H9 (cell line): ENCODE measurements around the gene SULT1C3. TPM values are rescaled to one million over a fixed set of nuclear protein-coding genes. Genes with fewer than 3 reads are reported as not detected.

Source experiments
- DNase-seq: peaks from one replicate; pipeline ENCODE4 v3.0.0-alpha.2; 2017
- H2AFZ ChIP-seq: one replicate; pipeline ENCODE4 v1.6.1; 2013; ENCODE audit warnings: mild to moderate bottlenecking, low read length, control low read depth, moderate library complexity
- H2AK5ac ChIP-seq: 2 replicates; pipeline ENCODE4 v1.6.1; 2013; ENCODE audit warnings: low read length, control low read depth, mixed read lengths; ENCODE audit not compliant: insufficient read length
- H2BK120ac ChIP-seq: one replicate; pipeline ENCODE4 v1.6.1; 2013; ENCODE audit warnings: low read depth, mild to moderate bottlenecking, low read length, control low read depth, inconsistent platforms; ENCODE audit not compliant: poor library complexity, severe bottlenecking
- H2BK12ac ChIP-seq: 2 replicates; pipeline ENCODE4 v1.6.1; 2013; ENCODE audit warnings: low read length, control low read depth, mixed read lengths, low read depth; ENCODE audit not compliant: insufficient read length
- H2BK15ac ChIP-seq: 2 replicates; pipeline ENCODE4 v1.6.1; 2013; ENCODE audit warnings: low read depth, low read length, control low read depth
- H2BK20ac ChIP-seq: one replicate; pipeline ENCODE4 v1.6.1; 2013; ENCODE audit warnings: low read depth, mild to moderate bottlenecking, low read length, control low read depth, inconsistent platforms; ENCODE audit not compliant: poor library complexity, severe bottlenecking
- H2BK5ac ChIP-seq: 2 replicates; pipeline ENCODE4 v1.6.1; 2013; ENCODE audit warnings: low read length, control low read depth, mixed read lengths; ENCODE audit not compliant: insufficient read length
- H3K14ac ChIP-seq: 2 replicates; pipeline ENCODE4 v1.6.1; 2013; ENCODE audit warnings: low read length, control low read depth; ENCODE audit not compliant: insufficient read depth
- H3K18ac ChIP-seq: 2 replicates; pipeline ENCODE4 v1.6.1; 2013; ENCODE audit warnings: low read depth, mild to moderate bottlenecking, mixed read lengths, low read length, control low read depth; ENCODE audit not compliant: insufficient read length
- H3K23ac ChIP-seq: 2 replicates; pipeline ENCODE4 v1.6.1; 2013; ENCODE audit warnings: low read length, control low read depth, mixed read lengths, low read depth; ENCODE audit not compliant: insufficient read length
- H3K23me2 ChIP-seq: 2 replicates; pipeline ENCODE4 v1.6.1; 2013; ENCODE audit warnings: low read depth, mild to moderate bottlenecking, mixed read lengths, low read length, control low read depth; ENCODE audit not compliant: insufficient read length, poor library complexity, severe bottlenecking
- H3K27ac ChIP-seq: 2 replicates; pipeline ENCODE4 v1.5.1; 2013; ENCODE audit warnings: low read length, control low read depth, mixed read lengths, low read depth; ENCODE audit not compliant: insufficient read length
- H3K27me3 ChIP-seq: 2 replicates; pipeline ENCODE4 v1.6.1; 2013; ENCODE audit warnings: low read length, control low read depth, inconsistent platforms; ENCODE audit not compliant: insufficient read depth
- H3K4ac ChIP-seq: 2 replicates; pipeline ENCODE4 v1.6.1; 2013; ENCODE audit warnings: low read depth, mild to moderate bottlenecking, control low read depth, inconsistent platforms, low read length, moderate library complexity
- H3K4me1 ChIP-seq: 2 replicates; pipeline ENCODE4 v1.6.1; 2013; ENCODE audit warnings: low read length, control low read depth, inconsistent platforms; ENCODE audit not compliant: insufficient read depth
- H3K4me2 ChIP-seq: 2 replicates; pipeline ENCODE4 v1.6.1; 2013; ENCODE audit warnings: low read length, control low read depth, mixed read lengths; ENCODE audit not compliant: insufficient read length, insufficient read depth
- H3K56ac ChIP-seq: 2 replicates; pipeline ENCODE4 v1.6.1; 2013; ENCODE audit warnings: low read depth, mild to moderate bottlenecking, mixed read lengths, low read length, control low read depth; ENCODE audit not compliant: insufficient read length
- H3K79me1 ChIP-seq: 2 replicates; pipeline ENCODE4 v1.6.1; 2013; ENCODE audit warnings: low read depth, mild to moderate bottlenecking, moderate library complexity, low read length, control low read depth, inconsistent platforms; ENCODE audit not compliant: insufficient read depth, poor library complexity, severe bottlenecking
- H3K79me2 ChIP-seq: 2 replicates; pipeline ENCODE4 v1.6.1; 2013; ENCODE audit warnings: low read length, control low read depth, inconsistent platforms; ENCODE audit not compliant: insufficient read depth
- H3K9ac ChIP-seq: 2 replicates; pipeline ENCODE4 v1.6.1; 2013; ENCODE audit warnings: low read length, control low read depth, mixed read lengths; ENCODE audit not compliant: insufficient read length; ENCODE audit errors: extremely low read depth
- H3K9me3 ChIP-seq: one replicate; pipeline ENCODE4 v1.6.1; 2013; ENCODE audit warnings: low read depth, low read length, inconsistent platforms; ENCODE audit not compliant: control insufficient read depth
- H3T11ph ChIP-seq: one replicate; pipeline ENCODE4 v1.6.1; 2013; ENCODE audit warnings: mild to moderate bottlenecking, low read length, control low read depth, inconsistent platforms
- H4K20me1 ChIP-seq: one replicate; pipeline ENCODE4 v1.6.1; 2013; ENCODE audit not compliant: control insufficient read depth, insufficient read length, insufficient read depth
- H4K5ac ChIP-seq: 2 replicates; pipeline ENCODE4 v1.6.1; 2013; ENCODE audit warnings: low read depth, mild to moderate bottlenecking, mixed read lengths, low read length, control low read depth; ENCODE audit not compliant: insufficient read length
- H4K8ac ChIP-seq: replicated peaks from 2 replicates; pipeline ENCODE4 v1.6.1; 2013; ENCODE audit warnings: low read length, control low read depth, mixed read lengths, low read depth; ENCODE audit not compliant: insufficient read length
- H4K91ac ChIP-seq: 2 replicates; pipeline ENCODE4 v1.6.1; 2013; ENCODE audit warnings: low read depth, mild to moderate bottlenecking, moderate library complexity, mixed read lengths, low read length, control low read depth; ENCODE audit not compliant: insufficient read length
- H3K27ac Mint-ChIP-seq, 3 experiments: 2 replicates in 2 of 3; 3 replicates in 1 of 3; pipeline ENCODE4 v1.8.0; 2020 to 2021; ENCODE audit warnings: mixed read lengths in 3 of 3, mild to moderate bottlenecking in 1 of 3, moderate library complexity in 1 of 3
- H3K27me3 Mint-ChIP-seq: 2 replicates; pipeline ENCODE4 v1.8.0; 2021; ENCODE audit warnings: low read depth, mild to moderate bottlenecking, moderate library complexity, mixed read lengths
- H3K36me3 Mint-ChIP-seq, 3 experiments: 2 replicates in 2 of 3; 3 replicates in 1 of 3; pipeline ENCODE4 v1.8.0; 2020 to 2021; ENCODE audit warnings: low read depth in 3 of 3, mixed read lengths in 3 of 3; ENCODE audit not compliant: insufficient read depth in 1 of 3
- H3K4me1 Mint-ChIP-seq, 2 experiments: 2 replicates each; pipeline ENCODE4 v1.8.0; 2020; ENCODE audit warnings: mixed read lengths in 2 of 2
- H3K4me3 Mint-ChIP-seq, 2 experiments: 2 replicates in 1 of 2; 3 replicates in 1 of 2; pipeline ENCODE4 v1.8.0; 2020 to 2021; ENCODE audit warnings: mild to moderate bottlenecking in 2 of 2, mixed read lengths in 2 of 2, moderate library complexity in 1 of 2
- H3K9me3 Mint-ChIP-seq, 2 experiments: 2 replicates in 1 of 2; 3 replicates in 1 of 2; pipeline ENCODE4 v1.8.0; 2020; ENCODE audit warnings: mild to moderate bottlenecking in 2 of 2, mixed read lengths in 2 of 2, moderate library complexity in 1 of 2
- WGBS: extraction: QIAGEN DNeasy Blood & Tissue Kit; methylation state at CpG from one replicate; pipeline ENCODE4 v1.1.7; 2013; ENCODE audit warnings: missing lambda C conversion rate, low lambda C conversion rate, mixed read lengths; ENCODE audit not compliant: insufficient read length; ENCODE audit errors: extremely low coverage; 5-methylcytosine and 5-hydroxymethylcytosine counted together
- total RNA-seq: library from RNA; stranded (reverse); gene quantifications from 2 replicates; pipeline ENCODE4 v1.2.1, GENCODE V29; 2021
- TF ChIP-seq, protein P1 (sequence below): fragments of 200-600 bp; sonication (generic); conservative IDR thresholded peaks from 3 replicates; pipeline ENCODE4 v1.8.0; 2021; ENCODE audit warnings: antibody characterized with exemption, mild to moderate bottlenecking

SULT1C3 gene
- total RNA-seq, 1 experiment from 2014 or later, result not detected

DNA sequence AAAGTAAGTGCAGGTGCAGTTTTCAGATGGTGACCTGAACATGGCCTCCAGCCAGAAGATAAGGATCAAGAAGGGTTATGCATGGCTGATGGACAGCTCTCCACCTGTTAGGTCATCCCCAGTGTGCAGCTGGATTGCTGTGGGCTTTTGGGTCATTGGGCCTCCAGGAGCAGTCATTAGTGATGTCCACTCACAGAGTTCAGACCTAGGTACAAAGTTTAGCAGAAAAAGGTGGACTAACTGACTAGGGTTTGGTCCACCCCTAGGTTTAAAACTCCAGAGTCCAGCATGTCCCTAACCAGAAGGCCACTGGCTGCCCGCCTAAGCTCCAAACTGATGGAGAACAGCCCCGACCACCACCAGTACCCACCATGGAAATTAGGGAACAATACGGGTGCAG, 30.6 kb downstream of the SULT1C3 start:
- Histone ChIP-seq H2BK5ac (no peak overlapping the region), H4K5ac (no peak overlapping the region), H3K4me2 (no peak overlapping the region), H2BK120ac (no peak overlapping the region), H3K18ac (no peak overlapping the region), H4K20me1 (no peaks in the 10 kb centered on the region), H2AFZ (no peak overlapping the region), H3K14ac (no peak overlapping the region), H3K27ac (no peak overlapping the region), H3K79me1 (no peaks in the 10 kb centered on the region), H4K91ac (no peak overlapping the region), H3T11ph (no peak overlapping the region), H2BK15ac (no peak overlapping the region), H3K23me2 (no peaks in the 10 kb centered on the region), H3K79me2 (no peaks in the 10 kb centered on the region), H3K56ac (no peak overlapping the region), H3K9me3 (no peaks in the 10 kb centered on the region), H4K8ac (no peak overlapping the region), H2BK12ac (no peak overlapping the region), H2AK5ac (no peak overlapping the region), H3K27me3 (no peaks in the 10 kb centered on the region), H2BK20ac (no peak overlapping the region), H3K4me1 (no peaks in the 10 kb centered on the region), H3K9ac (no peak overlapping the region), H3K23ac (no peak overlapping the region), H3K4ac (no peak overlapping the region)
- TF ChIP-seq, protein P1, sequence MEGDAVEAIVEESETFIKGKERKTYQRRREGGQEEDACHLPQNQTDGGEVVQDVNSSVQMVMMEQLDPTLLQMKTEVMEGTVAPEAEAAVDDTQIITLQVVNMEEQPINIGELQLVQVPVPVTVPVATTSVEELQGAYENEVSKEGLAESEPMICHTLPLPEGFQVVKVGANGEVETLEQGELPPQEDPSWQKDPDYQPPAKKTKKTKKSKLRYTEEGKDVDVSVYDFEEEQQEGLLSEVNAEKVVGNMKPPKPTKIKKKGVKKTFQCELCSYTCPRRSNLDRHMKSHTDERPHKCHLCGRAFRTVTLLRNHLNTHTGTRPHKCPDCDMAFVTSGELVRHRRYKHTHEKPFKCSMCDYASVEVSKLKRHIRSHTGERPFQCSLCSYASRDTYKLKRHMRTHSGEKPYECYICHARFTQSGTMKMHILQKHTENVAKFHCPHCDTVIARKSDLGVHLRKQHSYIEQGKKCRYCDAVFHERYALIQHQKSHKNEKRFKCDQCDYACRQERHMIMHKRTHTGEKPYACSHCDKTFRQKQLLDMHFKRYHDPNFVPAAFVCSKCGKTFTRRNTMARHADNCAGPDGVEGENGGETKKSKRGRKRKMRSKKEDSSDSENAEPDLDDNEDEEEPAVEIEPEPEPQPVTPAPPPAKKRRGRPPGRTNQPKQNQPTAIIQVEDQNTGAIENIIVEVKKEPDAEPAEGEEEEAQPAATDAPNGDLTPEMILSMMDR, result no peak
- DNase-seq, result no peak
- H3K9me3 Mint-ChIP-seq, result no peaks in the 10 kb centered on the region
- H3K4me1 Mint-ChIP-seq, result peaks cover 0 to 6% of the 10 kb centered on the region in 2 experiments; a peak in 2 of 4 replicates
- WGBS, result no CpG with 5 or more reads among the region's 3 CpGs
- no peak overlapping the region for H3K4me3 Mint-ChIP-seq
- no peak overlapping the region for H3K27ac Mint-ChIP-seq
- no peaks in the 10 kb centered on the region; the same call in 1 of the 2 replicates for H3K27me3 Mint-ChIP-seq
- H3K36me3 Mint-ChIP-seq, result no peaks in the 10 kb centered on the region
